H1 (cell line): ENCODE results near the gene C14orf132. TPM values are rescaled to one million over a fixed set of nuclear protein-coding genes. Genes with fewer than 3 reads are reported as not detected.

Source experiments
- CTCF ChIA-PET: fragments of 300-600 bp; sonication (Branson Sonifier 250); formaldehyde crosslinking; loops from one replicate; lab custom pipeline; 2021; ENCODE audit not compliant: partially characterized antibody; lab: Charles Lee
- POLR2A ChIA-PET: fragments of 300-600 bp; sonication (Branson Sonifier 250); formaldehyde crosslinking; loops from one replicate; lab custom pipeline; 2021; ENCODE audit warnings: inconsistent platforms; ENCODE audit not compliant: partially characterized antibody; lab: Charles Lee
- DNase-seq, 2 experiments: peaks; one replicate each; pipeline versions ENCODE4 v3.0.0 to v3.0.0-alpha.2; 2010 to 2022; ENCODE audit warnings: low spot score in 2 of 2, low read depth in 1 of 2, mixed read lengths in 1 of 2
- FAIRE-seq: peaks from 2 replicates; lab custom pipeline; 2011; peaks lifted over from hg19 to GRCh38; lab: Jason Lieb, UNC
- H2AFZ ChIP-seq: 2 replicates; pipeline ENCODE4 v1.8.1; 2012; ENCODE audit warnings: low read length, inconsistent platforms
- H2AK5ac ChIP-seq: 2 replicates; pipeline ENCODE4 v1.6.1; 2013; ENCODE audit warnings: low read depth, low read length
- H2BK120ac ChIP-seq: replicated peaks from 2 replicates; pipeline ENCODE3; 2013; ENCODE audit warnings: low read depth, low read length, inconsistent platforms
- H2BK12ac ChIP-seq: 2 replicates; pipeline ENCODE4 v1.6.1; 2013; ENCODE audit warnings: low read depth, low read length
- H2BK15ac ChIP-seq: 2 replicates; pipeline ENCODE4 v1.6.1; 2013; ENCODE audit warnings: low read length
- H2BK20ac ChIP-seq: 2 replicates; pipeline ENCODE4 v1.6.1; 2013; ENCODE audit warnings: low read length
- H2BK5ac ChIP-seq: 2 replicates; pipeline ENCODE4 v1.6.1; 2013; ENCODE audit warnings: low read depth, low read length
- H3K14ac ChIP-seq: 2 replicates; pipeline ENCODE4 v1.6.1; 2013; ENCODE audit warnings: inconsistent platforms; ENCODE audit not compliant: insufficient read length
- H3K18ac ChIP-seq: 2 replicates; pipeline ENCODE4 v1.6.1; 2013; ENCODE audit warnings: low read length; ENCODE audit errors: extremely low read depth
- H3K23ac ChIP-seq: 2 replicates; pipeline ENCODE4 v1.6.1; 2013; ENCODE audit warnings: inconsistent platforms; ENCODE audit not compliant: insufficient read length
- H3K23me2 ChIP-seq: 2 replicates; pipeline ENCODE4 v1.6.1; 2013; ENCODE audit warnings: low read depth, low read length
- H3K27ac ChIP-seq: 2 replicates; pipeline ENCODE4 v1.6.1; 2011; ENCODE audit warnings: low read depth, low read length, inconsistent platforms
- H3K27me3 ChIP-seq, 4 experiments: replicated peaks in 1 of 4; 1 replicate in 1 of 4; 2 replicates in 3 of 4; pipeline versions ENCODE4 v1.6.1 to v1.8.1; 2011 to 2013; ENCODE audit warnings: low read length in 3 of 4, mild to moderate bottlenecking in 3 of 4, inconsistent platforms in 2 of 4, mixed read lengths in 2 of 4, moderate library complexity in 1 of 4; ENCODE audit not compliant: control insufficient read depth in 3 of 4, insufficient read depth in 3 of 4; ENCODE audit errors: extremely low read depth in 1 of 4
- H3K36me3 ChIP-seq, 4 experiments: 2 replicates each; pipeline versions ENCODE4 v1.6.1 to v1.8.1; 2011 to 2013; ENCODE audit warnings: mild to moderate bottlenecking in 4 of 4, low read length in 3 of 4, moderate library complexity in 2 of 4, control low read depth in 1 of 4, inconsistent platforms in 1 of 4; ENCODE audit not compliant: insufficient read depth in 4 of 4, control insufficient read depth in 2 of 4
- H3K4ac ChIP-seq: replicated peaks from 2 replicates; pipeline ENCODE3; 2013; ENCODE audit warnings: low read length, low read depth, mixed read lengths, inconsistent platforms; ENCODE audit not compliant: insufficient read length
- H3K4me1 ChIP-seq, 4 experiments: replicated peaks in 1 of 4; 1 replicate in 1 of 4; 2 replicates in 3 of 4; pipeline versions ENCODE4 v1.6.1 to v1.8.1; 2011 to 2013; ENCODE audit warnings: low read length in 3 of 4, inconsistent platforms in 2 of 4, mixed read lengths in 1 of 4; ENCODE audit not compliant: insufficient read depth in 4 of 4, control insufficient read depth in 3 of 4
- H3K4me2 ChIP-seq, 2 experiments: 2 replicates each; pipeline versions ENCODE4 v1.6.1 to v1.8.1; 2011 to 2013; ENCODE audit warnings: low read depth in 2 of 2, low read length in 2 of 2, control low read depth in 1 of 2, inconsistent platforms in 1 of 2, mild to moderate bottlenecking in 1 of 2; ENCODE audit not compliant: insufficient read depth in 1 of 2
- H3K4me3 ChIP-seq, 4 experiments: fragments of 200-600, 300-600 bp in 1 of 4; sonication (generic), shearing (Covaris generic), sonication (Bioruptor Twin) in 1 of 4; 2 replicates each; pipeline versions ENCODE4 v1.5.1 to v1.8.1; 2011 to 2016; ENCODE audit warnings: low read length in 4 of 4, low read depth in 3 of 4, control low read depth in 2 of 4, inconsistent platforms in 2 of 4, mild to moderate bottlenecking in 2 of 4, mixed read lengths in 1 of 4, moderate library complexity in 1 of 4; ENCODE audit not compliant: insufficient read depth in 2 of 4; ENCODE audit errors: extremely low read depth in 1 of 4
- H3K56ac ChIP-seq: replicated peaks from 2 replicates; pipeline ENCODE3; 2013; ENCODE audit warnings: low read depth, mild to moderate bottlenecking, mixed read lengths, low read length, inconsistent platforms; ENCODE audit not compliant: insufficient read length
- H3K79me1 ChIP-seq: 2 replicates; pipeline ENCODE4 v1.6.1; 2013; ENCODE audit warnings: low read depth, low read length, control low read depth
- H3K79me2 ChIP-seq, 2 experiments: 2 replicates each; pipeline versions ENCODE4 v1.6.1 to v1.8.1; 2012 to 2013; ENCODE audit warnings: low read length in 2 of 2, mild to moderate bottlenecking in 2 of 2, inconsistent platforms in 1 of 2; ENCODE audit not compliant: insufficient read depth in 2 of 2, control insufficient read depth in 1 of 2
- H3K9ac ChIP-seq, 4 experiments: replicated peaks in 1 of 4; 1 replicate in 1 of 4; 2 replicates in 3 of 4; pipeline versions ENCODE4 v1.6.1 to v1.8.1; 2011 to 2013; ENCODE audit warnings: low read depth in 3 of 4, low read length in 3 of 4, control low read depth in 2 of 4, mild to moderate bottlenecking in 2 of 4, moderate library complexity in 2 of 4, inconsistent platforms in 1 of 4; ENCODE audit errors: extremely low read depth in 1 of 4
- H3K9me3 ChIP-seq, 2 experiments: 2 replicates each; pipeline versions ENCODE4 v1.6.1 to v1.8.1; 2012 to 2013; ENCODE audit warnings: mild to moderate bottlenecking in 2 of 2, moderate library complexity in 2 of 2, control low read depth in 1 of 2, inconsistent platforms in 1 of 2, low read depth in 1 of 2, low read length in 1 of 2, mixed read lengths in 1 of 2; ENCODE audit not compliant: insufficient read depth in 2 of 2
- H4K20me1 ChIP-seq, 2 experiments: replicated peaks in 1 of 2; 2 replicates each; pipeline versions ENCODE3 to v1.8.1; 2011 to 2013; ENCODE audit warnings: inconsistent platforms in 2 of 2, low read length in 2 of 2, mild to moderate bottlenecking in 1 of 2; ENCODE audit not compliant: insufficient read depth in 2 of 2, control insufficient read depth in 1 of 2
- H4K5ac ChIP-seq: 2 replicates; pipeline ENCODE4 v1.6.1; 2013; ENCODE audit warnings: low read length, low read depth, mixed read lengths, inconsistent platforms; ENCODE audit not compliant: insufficient read length
- H4K8ac ChIP-seq: 2 replicates; pipeline ENCODE4 v1.8.0; 2013; ENCODE audit warnings: mild to moderate bottlenecking, moderate library complexity, low read length, inconsistent platforms; ENCODE audit not compliant: insufficient read depth; ENCODE audit errors: extremely low read depth
- H4K91ac ChIP-seq: replicated peaks from 2 replicates; pipeline ENCODE3; 2013; ENCODE audit warnings: low read length, mixed read lengths, inconsistent platforms; ENCODE audit not compliant: insufficient read length
- CHD1 ChIP-seq: IDR thresholded peaks from 2 replicates; pipeline ENCODE4 v1.6.1; 2012; ENCODE audit warnings: low read depth, low read length, improper control_type of control experiment
- EGR1 ChIP-seq: IDR thresholded peaks from 2 replicates; pipeline ENCODE4 v1.6.1; 2011; ENCODE audit warnings: low read depth, low read length, borderline replicate concordance
- GTF2F1 ChIP-seq: IDR thresholded peaks from 2 replicates; pipeline ENCODE4 v1.6.1; 2012; ENCODE audit warnings: low read depth, low read length, improper control_type of control experiment, borderline replicate concordance
- SIRT6 ChIP-seq: IDR thresholded peaks from one replicate; pipeline ENCODE4 v1.7.1; 2012; ENCODE audit warnings: low read length, inconsistent platforms
- WGBS, 2 experiments: shearing (Covaris generic) in 1 of 2; methylation state at CpG; one replicate each; pipeline versions ENCODE4 v1.1.6 to v1.1.7; 2013 to 2015; ENCODE audit warnings: low lambda C conversion rate in 2 of 2, mixed read lengths in 2 of 2, inconsistent platforms in 1 of 2, low coverage in 1 of 2, missing lambda C conversion rate in 1 of 2; ENCODE audit not compliant: insufficient replicate concordance in 2 of 2, insufficient coverage in 1 of 2, insufficient read length in 1 of 2; ENCODE audit errors: extremely low coverage in 1 of 2, missing lambda C conversion rate in 1 of 2; 5-methylcytosine and 5-hydroxymethylcytosine counted together
- polyA plus RNA-seq, 7 experiments: library from polyadenylated mRNA; depleted of rRNA in 3 of 7; stranded (reverse) in 5 of 7; unstranded in 2 of 7; fragments of >200 nt in 5 of 7; fragments of 200-250 nt in 2 of 7; gene quantifications; 1 replicate in 5 of 7; 2 replicates in 1 of 7; 4 replicates in 1 of 7; pipeline versions ENCODE4 v1.2.1 to v1.2.3, GENCODE V29; 2011 to 2013; ENCODE audit warnings: missing spikeins in 2 of 7, mixed read lengths in 2 of 7
- total RNA-seq: library from RNA; stranded (reverse); fragmentation: NEBNext Ultra II Directional; extraction: Animal tissue kit (Norgen Biotek cat#: 25700); gene quantifications from 2 replicates; pipeline ENCODE4 v1.2.1, GENCODE V29; 2021

The C14orf132 gene
- total and polyA plus RNA-seq, 2 of the 8 experiments (the other 6 are each of a cell fraction or from before 2014, with no cell fraction given) = 11.7 to 32.5 TPM

DNA sequence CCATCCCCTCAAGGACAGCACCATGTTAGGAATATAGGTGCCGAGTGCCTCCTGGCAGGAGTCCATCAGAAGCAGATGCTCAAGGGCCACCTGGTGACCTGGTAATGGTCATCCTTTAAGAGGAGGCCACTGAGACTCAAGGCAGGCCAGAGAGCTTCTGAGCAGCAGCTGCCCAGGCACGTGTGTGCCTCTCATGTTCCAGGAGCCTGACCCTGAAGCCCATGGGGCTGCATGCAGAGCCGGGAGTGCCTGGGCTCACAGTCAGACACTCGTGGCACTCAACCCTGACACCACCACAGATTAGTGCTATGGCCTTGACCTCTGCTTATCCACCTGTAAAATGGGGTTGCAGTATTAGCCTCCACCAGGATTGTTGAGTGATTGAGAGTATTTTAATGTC lies 45.6 kb downstream of the C14orf132 start:
- H2BK120ac ChIP-seq = no peak overlapping the region
- H2BK5ac ChIP-seq = no peak overlapping the region
- H2AK5ac ChIP-seq = no peak overlapping the region
- no peak overlapping the region for H2BK20ac ChIP-seq
- H3K79me1 ChIP-seq = peaks cover 6% of the 10 kb centered on the region; the same call in 1 of the 2 replicates
- no peak overlapping the region for H3K4me3 ChIP-seq
- FAIRE-seq (no peak), DNase-seq (no peak)
- H2AFZ ChIP-seq = no peak overlapping the region
- no peaks in the 10 kb centered on the region for H3K27me3 ChIP-seq
- no peak overlapping the region for H4K91ac ChIP-seq
- no peak overlapping the region for H3K27ac ChIP-seq
- no peak overlapping the region for H3K4ac ChIP-seq
- ChIA-PET CTCF (interaction anchor here (0.6 to 3.0 kb wide), 5 partner anchors 14 to 523 kb away, joined by 3 to 15 read pairs (median 5); no protein-coding TSS in a partner anchor), POLR2A (no interaction called here)
- no peak overlapping the region for H4K5ac ChIP-seq
- H3K4me2 ChIP-seq = no peak overlapping the region
- H3K4me1 ChIP-seq = no peaks in the 10 kb centered on the region
- H3K9me3 ChIP-seq = no peaks in the 10 kb centered on the region
- no peaks in the 10 kb centered on the region; the same call in 1 of the 2 replicates for H3K23me2 ChIP-seq
- TF ChIP-seq EGR1 (no peak), CHD1 (no peak), SIRT6 (no peak), GTF2F1 (no peak)
- no peak overlapping the region for H4K8ac ChIP-seq
- no peak overlapping the region for H3K9ac ChIP-seq
- H2BK12ac ChIP-seq = no peak overlapping the region
- no peak overlapping the region for H3K14ac ChIP-seq
- H3K79me2 ChIP-seq = no peaks in the 10 kb centered on the region
- no peak overlapping the region for H2BK15ac ChIP-seq
- WGBS, 2 experiments = 89% methylated on average over 4 of the region's 4 CpGs; no CpG with 5 or more reads in 1 of the 2 experiments
- peaks cover 0 to 15% (median 6%) of the 10 kb centered on the region in 4 experiments; a peak in 5 of 8 replicates for H3K36me3 ChIP-seq
- H3K56ac ChIP-seq = no peak overlapping the region
- peaks cover 0 to 4% of the 10 kb centered on the region in 2 experiments for H4K20me1 ChIP-seq
- no peak overlapping the region for H3K18ac ChIP-seq
- no peak overlapping the region for H3K23ac ChIP-seq
